Gastroesophageal sphincter (tissue), 3 donors: ENCODE data around the gene PARD3B.

Experiments used
- CTCF ChIP-seq, 4 experiments: fragments of 200-600 bp in 2 of 4; fragments of 450-650 bp in 2 of 4; sonication (generic) in 1 of 4; IDR thresholded peaks; one replicate each; pipeline ENCODE4 v1.5.1; 2017 to 2019; ENCODE audit warnings: antibody characterized with exemption in 4 of 4, mild to moderate bottlenecking in 2 of 4, moderate library complexity in 2 of 4
- POLR2A ChIP-seq, 2 donors: fragments of 450-650 bp; IDR thresholded peaks; one replicate each; pipeline ENCODE4 v1.6.1; 2017; ENCODE audit warnings: antibody characterized with exemption in 2 of 2, mild to moderate bottlenecking in 2 of 2, moderate library complexity in 1 of 2

GRCh38 chr2:205017912-205018311, 472.6 kb downstream of the PARD3B start:
- TF ChIP-seq CTCF (IDR thresholded peaks at IDR 0.05), result no peak
- TF ChIP-seq POLR2A (IDR thresholded peaks at IDR 0.05), result no peak
